IMR-90 (cell line): ENCODE data around the gene TSPAN1. TPM values are rescaled to one million over a fixed set of nuclear protein-coding genes. Genes with fewer than 3 reads are reported as not detected.

ENCODE experiments used
- ATAC-seq: fragments of 200-7000 bp; cut with Tn5 transposase; 2 replicates; pipeline ENCODE4 v1.9.1; 2020; ENCODE audit warnings: low read depth, mild to moderate bottlenecking, moderate library complexity
- BruUV-seq: library from RNA; stranded (reverse); fragments of 400-500 nt; replicated peaks from 2 replicates; lab custom pipeline; 2021; lab: Mats Ljungman, UMichigan
- CTCF ChIA-PET: fragments of 300-600 bp; formaldehyde crosslinking; extraction: SDS; loops from one replicate; lab custom pipeline; 2021; ENCODE audit warnings: antibody characterized with exemption; lab: Yijun Ruan, JAX
- POLR2A ChIA-PET: fragments of 300-600 bp; sonication (Branson Sonifier 250); formaldehyde crosslinking; loops from one replicate; lab custom pipeline; 2022; ENCODE audit warnings: antibody characterized with exemption; ENCODE audit not compliant: unreplicated experiment; lab: Charles Lee
- DNase-seq: peaks from one replicate; pipeline ENCODE4 v3.0.0; 2013
- H2AFZ ChIP-seq: replicated peaks from 2 replicates; pipeline ENCODE3; 2013; ENCODE audit warnings: low read length, mild to moderate bottlenecking; ENCODE audit not compliant: poor library complexity
- H2AK5ac ChIP-seq: 2 replicates; pipeline ENCODE4 v1.6.1; 2013; ENCODE audit warnings: low read depth, low read length, inconsistent platforms
- H2AK9ac ChIP-seq: replicated peaks from 2 replicates; pipeline ENCODE3; 2013; ENCODE audit warnings: mild to moderate bottlenecking, low read depth, low read length, moderate library complexity; ENCODE audit not compliant: poor library complexity
- H2BK120ac ChIP-seq: 2 replicates; pipeline ENCODE4 v1.6.1; 2013; ENCODE audit warnings: low read depth, low read length, inconsistent platforms
- H2BK15ac ChIP-seq: 3 replicates; pipeline ENCODE4 v1.6.1; 2013; ENCODE audit warnings: low read depth, low read length, inconsistent platforms
- H2BK20ac ChIP-seq: 2 replicates; pipeline ENCODE4 v1.6.1; 2013; ENCODE audit warnings: low read depth, mild to moderate bottlenecking, inconsistent platforms, low read length, moderate library complexity
- H2BK5ac ChIP-seq: 2 replicates; pipeline ENCODE4 v1.6.1; 2013; ENCODE audit warnings: mild to moderate bottlenecking, low read depth, low read length, inconsistent platforms; ENCODE audit not compliant: poor library complexity, severe bottlenecking
- H3K14ac ChIP-seq: replicated peaks from 2 replicates; pipeline ENCODE4 v1.6.1; 2013; ENCODE audit warnings: low read depth, low read length, inconsistent platforms
- H3K18ac ChIP-seq: 2 replicates; pipeline ENCODE4 v1.6.1; 2013; ENCODE audit warnings: low read depth, low read length, control low read depth
- H3K23ac ChIP-seq: 2 replicates; pipeline ENCODE4 v1.6.1; 2013; ENCODE audit warnings: low read depth, low read length, inconsistent platforms
- H3K27ac ChIP-seq: 2 replicates; pipeline ENCODE4 v1.5.1; 2013; ENCODE audit warnings: mild to moderate bottlenecking, control low read depth, low read length; ENCODE audit not compliant: insufficient read depth
- H3K27me3 ChIP-seq: 2 replicates; pipeline ENCODE4 v1.6.1; 2013; ENCODE audit warnings: low read length; ENCODE audit not compliant: control insufficient read depth, insufficient read depth
- H3K36me3 ChIP-seq: 2 replicates; pipeline ENCODE4 v1.6.1; 2013; ENCODE audit warnings: low read length, mixed read lengths; ENCODE audit not compliant: control insufficient read depth, insufficient read depth
- H3K4ac ChIP-seq: 2 replicates; pipeline ENCODE4 v1.6.1; 2013; ENCODE audit warnings: low read depth, low read length, inconsistent platforms
- H3K4me1 ChIP-seq: 2 replicates; pipeline ENCODE4 v1.6.1; 2013; ENCODE audit warnings: low read length, mixed read lengths; ENCODE audit not compliant: control insufficient read depth, insufficient read depth
- H3K4me2 ChIP-seq: 2 replicates; pipeline ENCODE4 v1.6.1; 2013; ENCODE audit warnings: low read depth, mild to moderate bottlenecking, control low read depth, low read length, moderate library complexity
- H3K4me3 ChIP-seq: 2 replicates; pipeline ENCODE4 v1.5.1; 2013; ENCODE audit warnings: low read depth, mild to moderate bottlenecking, control low read depth, low read length, moderate library complexity; ENCODE audit not compliant: insufficient read depth
- H3K56ac ChIP-seq: 2 replicates; pipeline ENCODE4 v1.6.1; 2013; ENCODE audit warnings: low read length, inconsistent platforms; ENCODE audit not compliant: insufficient read depth; ENCODE audit errors: extremely low read depth
- H3K79me1 ChIP-seq, 2 experiments: 2 replicates each; pipeline ENCODE4 v1.6.1; 2013; ENCODE audit warnings: low read length in 2 of 2, inconsistent platforms in 1 of 2, low read depth in 1 of 2
- H3K9ac ChIP-seq: 2 replicates; pipeline ENCODE4 v1.6.1; 2013; ENCODE audit warnings: low read depth, low read length, control low read depth
- H3K9me1 ChIP-seq: 2 replicates; pipeline ENCODE4 v1.6.1; 2013; ENCODE audit warnings: low read length, inconsistent platforms; ENCODE audit not compliant: insufficient read depth
- H3K9me3 ChIP-seq: 2 replicates; pipeline ENCODE4 v1.6.1; 2013; ENCODE audit warnings: low read length; ENCODE audit not compliant: control insufficient read depth, insufficient read depth
- H4K20me1 ChIP-seq: 2 replicates; pipeline ENCODE4 v1.6.1; 2013; ENCODE audit warnings: low read length, inconsistent platforms; ENCODE audit not compliant: insufficient read depth
- H4K5ac ChIP-seq: 2 replicates; pipeline ENCODE4 v1.6.1; 2013; ENCODE audit warnings: mild to moderate bottlenecking, low read depth, low read length, control low read depth
- H4K8ac ChIP-seq, 2 experiments: 2 replicates each; pipeline ENCODE4 v1.6.1; 2013; ENCODE audit warnings: low read depth in 2 of 2, low read length in 2 of 2, control low read depth in 1 of 2, inconsistent platforms in 1 of 2
- H4K91ac ChIP-seq: 2 replicates; pipeline ENCODE4 v1.6.1; 2013; ENCODE audit warnings: low read depth, low read length, inconsistent platforms; ENCODE audit not compliant: insufficient read depth
- CEBPB ChIP-seq: IDR thresholded peaks from 2 replicates; pipeline ENCODE4 v1.6.1; 2012; ENCODE audit warnings: low read depth, low read length, improper control_type of control experiment
- CHD1 ChIP-seq: IDR thresholded peaks from 2 replicates; pipeline ENCODE4 v1.6.1; 2012; ENCODE audit warnings: low read depth, low read length, improper control_type of control experiment
- MXI1 ChIP-seq: IDR thresholded peaks from 2 replicates; pipeline ENCODE4 v1.6.1; 2012; ENCODE audit warnings: low read depth, mild to moderate bottlenecking, low read length, moderate library complexity, borderline replicate concordance
- POLR2A ChIP-seq: IDR thresholded peaks from 2 replicates; pipeline ENCODE4 v1.6.1; 2012; ENCODE audit warnings: mild to moderate bottlenecking, low read depth, low read length
- RAD21 ChIP-seq: IDR thresholded peaks from 2 replicates; pipeline ENCODE4 v1.6.1; 2012; ENCODE audit warnings: low read length, improper control_type of control experiment
- SMC3 ChIP-seq: fragments of 150-350 bp; IDR thresholded peaks from 2 replicates; pipeline ENCODE4 v1.6.1; 2016; ENCODE audit warnings: low read depth, mild to moderate bottlenecking, antibody characterized with exemption, low read length, moderate library complexity
- dilution Hi-C: fragments of 300-500 bp; cut with HindIII; formaldehyde crosslinking; loops from one replicate; pipeline ENCODE4 v1.14.3; 2018; ENCODE audit warnings: low sequenced_read_pairs; ENCODE audit not compliant: unreplicated experiment
- in situ Hi-C: fragments of 300-500 bp; cut with MboI; formaldehyde crosslinking; loops from 3 replicates; pipeline ENCODE4 v1.14.3; 2019; ENCODE audit warnings: low sequenced_read_pairs, inconsistent platforms, mixed read lengths
- intact Hi-C: fragments of 100-400 bp; cut with micrococcal nuclease; formaldehyde crosslinking; loops from 2 replicates; pipeline ENCODE4 v1.10.0; 2022
- polyA plus RNA-seq, 3 experiments: library from polyadenylated mRNA; depleted of rRNA; stranded (reverse); fragments of >200 nt; gene quantifications; 2 replicates each; pipeline ENCODE4 v1.2.3, GENCODE V29; 2012; ENCODE audit warnings: low replicate concordance in 1 of 3
- total RNA-seq: library from RNA; depleted of rRNA; stranded (reverse); fragments of >200 nt; gene quantifications from 2 replicates; pipeline ENCODE4 v1.2.3, GENCODE V29; 2012

The TSPAN1 gene
- total and polyA plus RNA-seq, 2 of the 4 experiments (the other 2 are of a cell fraction) = 0.18 to 0.82 TPM

GRCh38 chr1:46136711-46137110, 38.2 kb upstream of the TSPAN1 start:
- no peak for ATAC-seq
- Histone ChIP-seq H3K9ac (no peak overlapping the region), H3K36me3 (no peaks in the 10 kb centered on the region), H2BK5ac (no peak overlapping the region), H2BK120ac (no peak overlapping the region), H3K27ac (no peak overlapping the region), H3K9me3 (no peaks in the 10 kb centered on the region), H2AFZ (no peak overlapping the region), H4K8ac (no peak overlapping the region), H3K4me2 (no peak overlapping the region), H4K91ac (no peak overlapping the region), H2BK20ac (no peak overlapping the region), H3K4ac (no peak overlapping the region; the same call in 1 of the 2 replicates), H3K79me1 (peaks cover 0 to 8% of the 10 kb centered on the region in 2 experiments; a peak in 1 of 4 replicates), H3K4me1 (peaks cover 8% of the 10 kb centered on the region), H2AK9ac (no peak overlapping the region), H3K18ac (no peak overlapping the region), H4K5ac (no peak overlapping the region), H2BK15ac (no peak overlapping the region), H4K20me1 (peaks cover 3% of the 10 kb centered on the region; the same call in 1 of the 2 replicates), H3K56ac (no peak overlapping the region), H3K27me3 (no peaks in the 10 kb centered on the region), H3K23ac (no peak overlapping the region), H2AK5ac (peak overlapping the region; percentile 0; the same call in 1 of the 2 replicates), H3K14ac (no peak overlapping the region), H3K4me3 (no peak overlapping the region), H3K9me1 (0 out of 2 replicates have a peak, but pooled peaks cover 4% of the 10 kb centered on the region)
- no peak for DNase-seq
- dilution Hi-C loops = no loop called here
- in situ Hi-C loops = no loop called here
- TF ChIP-seq CEBPB = no peak
- no peak for TF ChIP-seq SMC3
- no peak for TF ChIP-seq POLR2A
- no peak for TF ChIP-seq CHD1
- TF ChIP-seq MXI1 = no peak
- no peak for TF ChIP-seq RAD21
- CTCF ChIA-PET = no interaction called here
- no TSS peak for BruUV-seq
- intact Hi-C loops = no loop called here
- POLR2A ChIA-PET = no interaction called here
